ENCODE data around the gene BSG.

Gene BSG

DNA sequence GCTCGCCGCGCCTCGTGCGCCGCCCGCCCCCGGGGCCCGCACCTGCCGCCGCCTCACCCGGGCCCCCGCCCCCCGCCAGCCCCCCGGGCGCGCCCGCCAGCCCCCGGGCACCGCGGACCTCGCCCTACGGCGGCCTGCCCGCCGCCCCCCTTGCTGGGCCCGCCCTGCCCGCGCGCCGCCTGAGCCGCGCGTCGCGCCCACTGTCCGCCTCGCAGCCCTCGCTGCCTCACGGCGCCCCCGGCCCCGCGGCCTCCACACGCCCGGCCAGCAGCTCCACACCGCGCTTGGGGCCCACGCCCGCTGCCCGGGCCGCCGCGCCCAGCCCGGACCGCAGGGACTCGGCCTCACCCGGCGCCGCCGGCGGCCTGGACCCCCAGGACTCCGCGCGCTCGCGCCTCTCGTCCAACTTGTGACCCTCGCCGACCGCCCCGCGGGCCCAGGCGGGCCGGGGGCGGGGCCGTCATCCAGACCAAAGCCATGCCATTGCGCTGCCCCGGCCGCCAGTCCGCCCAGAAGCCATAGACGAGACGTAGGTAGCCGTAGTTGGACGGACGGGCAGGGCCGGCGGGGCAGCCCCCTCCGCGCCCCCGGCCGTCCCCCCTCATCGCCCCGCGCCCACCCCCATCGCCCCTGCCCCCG is 43.8 kb downstream of the BSG start:
- ChIA-PET CTCF (no interaction called here), POLR2A (no interaction called here)

DNA sequence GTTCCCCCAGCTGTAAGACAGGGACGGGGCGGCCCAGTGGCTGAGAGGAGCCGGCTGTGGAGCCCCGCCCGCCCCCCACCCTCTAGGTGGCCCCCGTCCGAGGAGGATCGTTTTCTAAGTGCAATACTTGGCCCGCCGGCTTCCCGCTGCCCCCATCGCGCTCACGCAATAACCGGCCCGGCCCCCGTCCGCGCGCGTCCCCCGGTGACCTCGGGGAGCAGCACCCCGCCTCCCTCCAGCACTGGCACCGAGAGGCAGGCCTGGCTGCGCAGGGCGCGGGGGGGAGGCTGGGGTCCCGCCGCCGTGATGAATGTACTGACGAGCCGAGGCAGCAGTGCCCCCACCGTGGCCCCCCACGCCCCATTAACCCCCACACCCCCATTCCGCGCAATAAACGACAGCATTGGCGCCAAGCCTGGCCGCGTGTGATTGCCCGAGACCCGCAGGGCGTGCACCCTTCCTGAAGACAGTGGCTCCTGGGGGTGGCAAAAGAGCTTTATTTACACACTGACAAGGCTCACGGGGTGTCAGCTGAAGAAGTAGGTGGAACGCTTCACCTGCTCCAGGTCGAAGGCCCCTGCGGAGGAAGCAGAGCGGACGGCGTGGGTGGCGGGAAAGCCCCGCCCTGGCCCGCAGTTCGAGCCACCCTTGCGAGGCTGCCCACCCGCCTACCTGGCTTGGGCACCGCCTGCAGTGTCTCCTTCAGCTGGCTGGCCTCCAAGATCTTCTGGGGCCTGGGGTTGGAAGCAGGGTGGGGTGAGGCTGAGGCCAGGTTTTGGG is 44.5 kb downstream of the BSG start:
- peak; percentile 64 for TF ChIP-seq ZFHX2 (tag by site-specific recombination; conservative IDR thresholded peaks at IDR 0.05)
- TF ChIP-seq EGR2 (tag by site-specific recombination; IDR thresholded peaks at IDR 0.05; ENCODE audit: low read depth), result peak; percentile 50; the same call in 1 of the 2 replicates
- TF ChIP-seq, protein P1, sequence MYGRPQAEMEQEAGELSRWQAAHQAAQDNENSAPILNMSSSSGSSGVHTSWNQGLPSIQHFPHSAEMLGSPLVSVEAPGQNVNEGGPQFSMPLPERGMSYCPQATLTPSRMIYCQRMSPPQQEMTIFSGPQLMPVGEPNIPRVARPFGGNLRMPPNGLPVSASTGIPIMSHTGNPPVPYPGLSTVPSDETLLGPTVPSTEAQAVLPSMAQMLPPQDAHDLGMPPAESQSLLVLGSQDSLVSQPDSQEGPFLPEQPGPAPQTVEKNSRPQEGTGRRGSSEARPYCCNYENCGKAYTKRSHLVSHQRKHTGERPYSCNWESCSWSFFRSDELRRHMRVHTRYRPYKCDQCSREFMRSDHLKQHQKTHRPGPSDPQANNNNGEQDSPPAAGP (tag by site-specific recombination; IDR thresholded peaks at IDR 0.05), result no peak
- Histone ChIP-seq H3K27ac (ENCODE audit: extremely low read depth, low read depth, low read length) (no peak overlapping the region), H3K36me3 (ENCODE audit: control insufficient read depth in 2 of 2, insufficient read depth in 1 of 2, low read length in 2 of 2) (peaks cover 0 to 64% of the 10 kb centered on the region in 2 experiments; a peak in 2 of 3 replicates), H3K9me3 (ENCODE audit: control insufficient read depth, insufficient read depth, low read depth, low read length) (no peaks in the 10 kb centered on the region), H3K4me1 (ENCODE audit: control insufficient read depth, insufficient read depth, low read length) (no peaks in the 10 kb centered on the region), H3K4me3 (ENCODE audit: low read depth, low read length) (no peak overlapping the region)
- CTCF ChIA-PET, result no interaction called here
- POLR2A ChIA-PET, result interaction anchor here (1.1 kb wide), 1 partner anchor 8 kb away, joined by 3 read pairs; no protein-coding TSS in a partner anchor

More for the DNA sequence above, 43.8 kb downstream of the BSG start:
- Histone ChIP-seq H3K9me3 (ENCODE audit: control insufficient read depth, insufficient read depth, low read depth, low read length) (no peaks in the 10 kb centered on the region), H3K4me3 (ENCODE audit: low read depth, low read length) (no peak overlapping the region), H3K36me3 (ENCODE audit: control insufficient read depth in 2 of 2, insufficient read depth in 1 of 2, low read length in 2 of 2) (peaks cover 0 to 59% of the 10 kb centered on the region in 2 experiments; a peak in 2 of 3 replicates), H3K27ac (ENCODE audit: extremely low read depth, low read depth, low read length) (no peak overlapping the region), H3K4me1 (ENCODE audit: control insufficient read depth, insufficient read depth, low read length) (no peaks in the 10 kb centered on the region)
- no peak for TF ChIP-seq ZNF184 (tag by site-specific recombination; IDR thresholded peaks at IDR 0.05)
- TF ChIP-seq, protein P2, sequence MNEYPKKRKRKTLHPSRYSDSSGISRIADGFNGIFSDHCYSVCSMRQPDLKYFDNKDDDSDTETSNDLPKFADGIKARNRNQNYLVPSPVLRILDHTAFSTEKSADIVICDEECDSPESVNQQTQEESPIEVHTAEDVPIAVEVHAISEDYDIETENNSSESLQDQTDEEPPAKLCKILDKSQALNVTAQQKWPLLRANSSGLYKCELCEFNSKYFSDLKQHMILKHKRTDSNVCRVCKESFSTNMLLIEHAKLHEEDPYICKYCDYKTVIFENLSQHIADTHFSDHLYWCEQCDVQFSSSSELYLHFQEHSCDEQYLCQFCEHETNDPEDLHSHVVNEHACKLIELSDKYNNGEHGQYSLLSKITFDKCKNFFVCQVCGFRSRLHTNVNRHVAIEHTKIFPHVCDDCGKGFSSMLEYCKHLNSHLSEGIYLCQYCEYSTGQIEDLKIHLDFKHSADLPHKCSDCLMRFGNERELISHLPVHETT (tag by site-specific recombination; IDR thresholded peaks at IDR 0.05), result no peak
- TF ChIP-seq, protein P3, sequence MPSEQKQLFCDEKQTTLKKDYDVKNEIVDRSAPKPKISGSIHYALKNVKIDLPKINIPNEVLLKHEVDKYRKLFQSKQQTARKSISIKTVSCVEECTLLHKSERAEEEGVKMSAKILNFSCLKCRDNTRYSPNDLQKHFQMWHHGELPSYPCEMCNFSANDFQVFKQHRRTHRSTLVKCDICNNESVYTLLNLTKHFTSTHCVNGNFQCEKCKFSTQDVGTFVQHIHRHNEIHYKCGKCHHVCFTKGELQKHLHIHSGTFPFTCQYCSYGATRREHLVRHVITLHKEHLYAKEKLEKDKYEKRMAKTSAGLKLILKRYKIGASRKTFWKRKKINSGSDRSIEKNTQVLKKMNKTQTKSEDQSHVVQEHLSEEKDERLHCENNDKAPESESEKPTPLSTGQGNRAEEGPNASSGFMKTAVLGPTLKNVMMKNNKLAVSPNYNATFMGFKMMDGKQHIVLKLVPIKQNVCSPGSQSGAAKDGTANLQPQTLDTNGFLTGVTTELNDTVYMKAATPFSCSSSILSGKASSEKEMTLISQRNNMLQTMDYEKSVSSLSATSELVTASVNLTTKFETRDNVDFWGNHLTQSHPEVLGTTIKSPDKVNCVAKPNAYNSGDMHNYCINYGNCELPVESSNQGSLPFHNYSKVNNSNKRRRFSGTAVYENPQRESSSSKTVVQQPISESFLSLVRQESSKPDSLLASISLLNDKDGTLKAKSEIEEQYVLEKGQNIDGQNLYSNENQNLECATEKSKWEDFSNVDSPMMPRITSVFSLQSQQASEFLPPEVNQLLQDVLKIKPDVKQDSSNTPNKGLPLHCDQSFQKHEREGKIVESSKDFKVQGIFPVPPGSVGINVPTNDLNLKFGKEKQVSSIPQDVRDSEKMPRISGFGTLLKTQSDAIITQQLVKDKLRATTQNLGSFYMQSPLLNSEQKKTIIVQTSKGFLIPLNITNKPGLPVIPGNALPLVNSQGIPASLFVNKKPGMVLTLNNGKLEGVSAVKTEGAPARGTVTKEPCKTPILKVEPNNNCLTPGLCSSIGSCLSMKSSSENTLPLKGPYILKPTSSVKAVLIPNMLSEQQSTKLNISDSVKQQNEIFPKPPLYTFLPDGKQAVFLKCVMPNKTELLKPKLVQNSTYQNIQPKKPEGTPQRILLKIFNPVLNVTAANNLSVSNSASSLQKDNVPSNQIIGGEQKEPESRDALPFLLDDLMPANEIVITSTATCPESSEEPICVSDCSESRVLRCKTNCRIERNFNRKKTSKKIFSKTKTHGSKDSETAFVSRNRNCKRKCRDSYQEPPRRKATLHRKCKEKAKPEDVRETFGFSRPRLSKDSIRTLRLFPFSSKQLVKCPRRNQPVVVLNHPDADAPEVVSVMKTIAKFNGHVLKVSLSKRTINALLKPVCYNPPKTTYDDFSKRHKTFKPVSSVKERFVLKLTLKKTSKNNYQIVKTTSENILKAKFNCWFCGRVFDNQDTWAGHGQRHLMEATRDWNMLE (tag by site-specific recombination; conservative IDR thresholded peaks at IDR 0.05; ENCODE audit: low read depth), result no peak
- no peak for TF ChIP-seq MEIS1 (CRISPR knock-in tag; IDR thresholded peaks at IDR 0.05; ENCODE audit: borderline replicate concordance)
- TF ChIP-seq ZNF837 (tag by site-specific recombination; IDR thresholded peaks at IDR 0.05), result no peak

DNA sequence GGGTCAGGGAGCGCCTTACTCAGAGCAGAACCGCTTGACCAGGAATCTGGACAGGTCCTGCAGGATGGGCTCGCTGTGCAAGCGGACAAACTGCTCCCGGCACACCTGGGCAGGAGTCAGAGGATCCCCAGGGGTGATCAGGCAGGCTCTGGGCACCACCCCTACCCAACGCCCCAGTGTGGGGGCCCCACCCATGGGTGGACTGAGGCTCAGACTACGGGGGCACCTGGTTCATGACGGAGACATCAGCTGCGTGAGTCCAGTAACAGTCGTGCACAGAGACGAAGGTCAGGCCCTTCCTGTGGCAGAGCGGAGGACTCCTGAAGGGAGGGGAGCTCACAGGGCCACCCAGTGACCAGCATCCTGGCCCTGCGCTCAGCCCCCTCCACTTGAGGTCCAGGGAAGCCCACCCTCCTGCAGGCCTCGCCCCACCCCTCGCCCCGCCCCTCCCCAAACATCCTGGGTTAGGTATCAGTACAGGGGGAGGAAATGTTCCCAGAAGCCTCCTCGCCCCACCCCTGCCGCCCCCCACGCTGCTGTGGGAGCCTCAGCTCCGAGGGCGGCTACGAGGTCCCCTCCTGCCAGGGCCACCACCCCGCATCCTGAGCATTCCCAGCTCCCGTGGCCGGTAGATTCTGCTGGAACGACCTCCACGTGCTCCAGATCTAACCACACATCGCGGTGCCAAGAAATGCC is 45.3 kb downstream of the BSG start:
- H3K36me3 ChIP-seq (ENCODE audit: control insufficient read depth in 2 of 2, insufficient read depth in 1 of 2, low read length in 2 of 2), result peaks cover 0 to 71% of the 10 kb centered on the region in 2 experiments; a peak in 1 of 3 replicates
- CTCF ChIA-PET, result no interaction called here
- no peak overlapping the region for H3K27ac ChIP-seq (ENCODE audit: extremely low read depth, low read depth, low read length)
- no peaks in the 10 kb centered on the region for H3K4me1 ChIP-seq (ENCODE audit: control insufficient read depth, insufficient read depth, low read length)
- H3K9me3 ChIP-seq (ENCODE audit: control insufficient read depth, insufficient read depth, low read depth, low read length), result no peaks in the 10 kb centered on the region
- no peak overlapping the region for H3K4me3 ChIP-seq (ENCODE audit: low read depth, low read length)
- POLR2A ChIA-PET, result interaction anchor here (1.1 kb wide), 1 partner anchor 9 kb away, joined by 3 read pairs; no protein-coding TSS in a partner anchor
- TF ChIP-seq ZNF112 (tag by site-specific recombination; IDR thresholded peaks at IDR 0.05) (no peak), KLF1 (tag by site-specific recombination; IDR thresholded peaks at IDR 0.05) (peak; percentile 90)
